Transverse colon (tissue), 4 donors: ENCODE data around the gene MEGF8.

Experiments used
- EP300 ChIP-seq: sonication (generic); formaldehyde crosslinking; IDR thresholded peaks from one replicate; pipeline ENCODE4 v1.6.1; 2017; ENCODE audit warnings: antibody characterized with exemption, low read depth
- POLR2A ChIP-seq: fragments of 450-650 bp; IDR thresholded peaks from one replicate; pipeline ENCODE4 v1.6.1; 2016; ENCODE audit warnings: antibody characterized with exemption, mild to moderate bottlenecking, moderate library complexity
- POLR2AphosphoS5 ChIP-seq, 3 donors: sonication (generic); formaldehyde crosslinking; IDR thresholded peaks; one replicate each; pipeline ENCODE4 v1.6.1; 2016; ENCODE audit warnings: antibody characterized with exemption in 3 of 3
- TF ChIP-seq, protein P1 (sequence below), 5 experiments: fragments of 200-600 bp in 3 of 5; fragments of 450-650 bp in 2 of 5; sonication (generic) in 3 of 5; IDR thresholded peaks; 1 replicate in 2 of 5; 2 replicates in 3 of 5; pipeline ENCODE4 v1.5.1; 2016 to 2017; ENCODE audit warnings: antibody characterized with exemption in 5 of 5, inconsistent platforms in 3 of 5, mild to moderate bottlenecking in 2 of 5, moderate library complexity in 1 of 5

DNA sequence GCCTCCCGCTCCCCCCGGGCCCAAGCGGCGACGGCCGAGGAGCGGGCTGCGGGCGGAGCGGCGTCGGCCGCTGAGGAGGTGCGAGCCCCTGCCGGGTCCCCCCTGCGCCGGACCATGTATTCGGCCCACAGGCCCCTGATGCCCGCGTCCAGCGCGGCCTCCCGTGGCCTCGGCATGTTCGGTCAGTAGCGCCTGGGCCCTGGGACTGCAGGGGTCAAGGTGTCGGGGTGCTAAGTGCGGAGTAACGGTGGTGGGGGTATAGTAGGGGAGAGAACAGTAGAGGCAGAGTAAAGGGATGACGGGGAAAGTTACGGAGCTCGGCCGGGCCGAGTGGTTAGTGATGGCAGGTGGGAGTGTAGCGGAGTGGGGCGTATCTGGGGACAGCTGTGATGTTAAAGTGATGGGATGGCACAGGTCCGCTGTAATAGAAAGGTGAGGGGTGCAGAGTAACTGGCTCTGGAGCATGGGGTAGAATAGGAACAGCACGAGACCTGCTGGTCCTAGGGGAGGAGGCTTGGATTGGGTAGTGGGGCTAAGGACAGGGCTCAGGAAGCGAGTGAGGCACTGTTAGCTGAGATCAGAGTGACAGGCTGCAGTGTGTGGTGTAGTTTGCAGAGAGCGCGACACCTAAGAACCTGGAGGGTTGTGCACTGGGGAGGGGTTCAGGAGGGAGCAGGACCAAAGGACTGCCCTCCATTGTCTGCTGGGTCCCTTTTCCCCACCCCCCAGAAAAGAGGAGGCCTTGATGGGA lies 40.7 kb upstream of the MEGF8 start:
- TF ChIP-seq POLR2A (no peak), EP300 (no peak), POLR2AphosphoS5 (IDR thresholded peaks at IDR 0.05) (no peak)
- TF ChIP-seq, protein P1, sequence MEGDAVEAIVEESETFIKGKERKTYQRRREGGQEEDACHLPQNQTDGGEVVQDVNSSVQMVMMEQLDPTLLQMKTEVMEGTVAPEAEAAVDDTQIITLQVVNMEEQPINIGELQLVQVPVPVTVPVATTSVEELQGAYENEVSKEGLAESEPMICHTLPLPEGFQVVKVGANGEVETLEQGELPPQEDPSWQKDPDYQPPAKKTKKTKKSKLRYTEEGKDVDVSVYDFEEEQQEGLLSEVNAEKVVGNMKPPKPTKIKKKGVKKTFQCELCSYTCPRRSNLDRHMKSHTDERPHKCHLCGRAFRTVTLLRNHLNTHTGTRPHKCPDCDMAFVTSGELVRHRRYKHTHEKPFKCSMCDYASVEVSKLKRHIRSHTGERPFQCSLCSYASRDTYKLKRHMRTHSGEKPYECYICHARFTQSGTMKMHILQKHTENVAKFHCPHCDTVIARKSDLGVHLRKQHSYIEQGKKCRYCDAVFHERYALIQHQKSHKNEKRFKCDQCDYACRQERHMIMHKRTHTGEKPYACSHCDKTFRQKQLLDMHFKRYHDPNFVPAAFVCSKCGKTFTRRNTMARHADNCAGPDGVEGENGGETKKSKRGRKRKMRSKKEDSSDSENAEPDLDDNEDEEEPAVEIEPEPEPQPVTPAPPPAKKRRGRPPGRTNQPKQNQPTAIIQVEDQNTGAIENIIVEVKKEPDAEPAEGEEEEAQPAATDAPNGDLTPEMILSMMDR (IDR thresholded peaks at IDR 0.05) = no peak
